Astrocyte (in vitro differentiated cells and primary cell): Measurements from ENCODE around the gene TNIK.

Source experiments
- EZH2 ChIP-seq: IDR thresholded peaks from 2 replicates; pipeline ENCODE4 v1.6.1; 2012; ENCODE audit warnings: mild to moderate bottlenecking, low read length, inconsistent platforms; ENCODE audit not compliant: insufficient read depth
- TF ChIP-seq, protein P1 (sequence below): IDR thresholded peaks from 2 replicates; pipeline ENCODE4 v1.5.1; 2011; ENCODE audit warnings: low read depth, mild to moderate bottlenecking, inconsistent platforms, low read length, moderate library complexity; ENCODE audit not compliant: insufficient read depth

DNA sequence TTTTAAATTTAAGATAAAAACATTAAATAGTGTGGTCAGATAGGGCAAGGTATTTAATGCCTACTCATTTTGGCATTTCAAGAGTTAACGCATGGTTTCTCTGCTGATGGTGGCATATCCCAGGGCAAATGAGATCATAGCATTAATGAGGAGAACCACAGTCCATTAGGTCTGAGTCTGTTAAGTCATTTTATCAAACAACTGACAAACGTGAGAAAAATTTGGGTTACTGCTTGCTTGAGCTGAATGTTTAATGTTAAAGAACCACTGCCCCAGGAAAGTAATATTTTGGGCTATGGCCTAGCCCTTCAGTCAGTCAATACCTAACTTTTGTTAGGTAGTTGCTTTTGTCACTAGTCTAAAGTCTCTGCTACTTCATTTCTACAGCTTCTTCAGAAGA is 395.7 kb downstream of the TNIK start:
- TF ChIP-seq, protein P1, sequence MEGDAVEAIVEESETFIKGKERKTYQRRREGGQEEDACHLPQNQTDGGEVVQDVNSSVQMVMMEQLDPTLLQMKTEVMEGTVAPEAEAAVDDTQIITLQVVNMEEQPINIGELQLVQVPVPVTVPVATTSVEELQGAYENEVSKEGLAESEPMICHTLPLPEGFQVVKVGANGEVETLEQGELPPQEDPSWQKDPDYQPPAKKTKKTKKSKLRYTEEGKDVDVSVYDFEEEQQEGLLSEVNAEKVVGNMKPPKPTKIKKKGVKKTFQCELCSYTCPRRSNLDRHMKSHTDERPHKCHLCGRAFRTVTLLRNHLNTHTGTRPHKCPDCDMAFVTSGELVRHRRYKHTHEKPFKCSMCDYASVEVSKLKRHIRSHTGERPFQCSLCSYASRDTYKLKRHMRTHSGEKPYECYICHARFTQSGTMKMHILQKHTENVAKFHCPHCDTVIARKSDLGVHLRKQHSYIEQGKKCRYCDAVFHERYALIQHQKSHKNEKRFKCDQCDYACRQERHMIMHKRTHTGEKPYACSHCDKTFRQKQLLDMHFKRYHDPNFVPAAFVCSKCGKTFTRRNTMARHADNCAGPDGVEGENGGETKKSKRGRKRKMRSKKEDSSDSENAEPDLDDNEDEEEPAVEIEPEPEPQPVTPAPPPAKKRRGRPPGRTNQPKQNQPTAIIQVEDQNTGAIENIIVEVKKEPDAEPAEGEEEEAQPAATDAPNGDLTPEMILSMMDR: no peak
- no peak for TF ChIP-seq EZH2
